HepG2 (cell line): ENCODE data around the gene SLC9A9. TPM values are rescaled to one million over a fixed set of nuclear protein-coding genes. Genes with fewer than 3 reads are reported as not detected.

Source experiments
- ATAC-seq: fragments of 200-7000 bp; cut with Tn5 transposase; 3 replicates; pipeline ENCODE4 v1.9.1; 2020; ENCODE audit warnings: mild to moderate bottlenecking, moderate library complexity
- BruUV-seq: library from RNA; stranded (reverse); fragments of 400-500 nt; replicated peaks from 2 replicates; lab custom pipeline; 2021; lab: Mats Ljungman, UMichigan
- CTCF ChIA-PET: fragments of 300-600 bp; formaldehyde crosslinking; extraction: SDS; loops from one replicate; lab custom pipeline; 2021; ENCODE audit warnings: low total read pairs, inconsistent platforms, low intra/inter-chr PET ratio; lab: Yijun Ruan, JAX
- POLR2A ChIA-PET: fragments of 350-600 bp; sonication (Branson Sonifier 250); formaldehyde crosslinking; loops from one replicate; lab custom pipeline; 2020; ENCODE audit warnings: antibody characterized with exemption, inconsistent platforms; lab: Yijun Ruan, JAX
- DNase-seq: peaks from one replicate; pipeline ENCODE4 v3.0.0-alpha.2; 2015; ENCODE audit warnings: low spot score
- FAIRE-seq: peaks from 3 replicates; lab custom pipeline; 2011; peaks lifted over from hg19 to GRCh38; lab: Jason Lieb, UNC
- H2AFZ ChIP-seq: one replicate; pipeline ENCODE4 v1.6.1; 2011; ENCODE audit warnings: low read length, inconsistent platforms
- H3K27ac ChIP-seq: fragments of 300-600 bp; 3 replicates; pipeline ENCODE4 v1.8.0; 2011; ENCODE audit warnings: mixed run types, mild to moderate bottlenecking, mixed read lengths, low read length, inconsistent platforms; ENCODE audit not compliant: insufficient read depth; ENCODE audit errors: extremely low read length
- H3K27me3 ChIP-seq, 2 experiments: fragments of 200-600 bp in 1 of 2; 2 replicates in 1 of 2; 3 replicates in 1 of 2; pipeline versions ENCODE4 v1.6.0 to v1.8.0; 2011; ENCODE audit warnings: low read length in 2 of 2, mild to moderate bottlenecking in 2 of 2, moderate library complexity in 2 of 2, inconsistent platforms in 1 of 2; ENCODE audit not compliant: insufficient read depth in 2 of 2, control insufficient read depth in 1 of 2
- H3K36me3 ChIP-seq, 2 experiments: fragments of 200-600 bp in 1 of 2; replicated peaks in 1 of 2; 2 replicates in 1 of 2; 3 replicates in 1 of 2; pipeline versions ENCODE4 v1.5.1 to v1.8.0; 2011; ENCODE audit warnings: low read length in 2 of 2, inconsistent platforms in 1 of 2; ENCODE audit not compliant: insufficient read depth in 2 of 2, control insufficient read depth in 1 of 2
- H3K4me1 ChIP-seq: 2 replicates; pipeline ENCODE4 v1.5.1; 2012; ENCODE audit warnings: low read length, inconsistent platforms; ENCODE audit not compliant: insufficient read depth
- H3K4me2 ChIP-seq: 2 replicates; pipeline ENCODE4 v1.6.0; 2011; ENCODE audit warnings: low read depth, low read length, inconsistent platforms
- H3K4me3 ChIP-seq, 3 experiments: fragments of 200-600 bp in 1 of 3; sonication (generic), shearing (Covaris generic) in 1 of 3; replicated peaks in 1 of 3; 2 replicates each; pipeline ENCODE4 v1.5.1; 2011 to 2016; ENCODE audit warnings: low read length in 3 of 3, inconsistent platforms in 2 of 3, low read depth in 2 of 3, mild to moderate bottlenecking in 2 of 3, control low read depth in 1 of 3, mixed read lengths in 1 of 3; ENCODE audit not compliant: insufficient read depth in 1 of 3
- H3K79me2 ChIP-seq: one replicate; pipeline ENCODE4 v1.6.1; 2011; ENCODE audit warnings: low read length, inconsistent platforms; ENCODE audit not compliant: insufficient read depth
- H3K9ac ChIP-seq: 2 replicates; pipeline ENCODE4 v1.6.0; 2011; ENCODE audit warnings: mild to moderate bottlenecking, low read depth, low read length, inconsistent platforms; ENCODE audit not compliant: insufficient read depth
- H3K9me3 ChIP-seq: 2 replicates; pipeline ENCODE4 v1.5.1; 2012; ENCODE audit warnings: mild to moderate bottlenecking, low read length
- H4K20me1 ChIP-seq: 2 replicates; pipeline ENCODE4 v1.6.0; 2011; ENCODE audit warnings: inconsistent platforms, mild to moderate bottlenecking, low read length, moderate library complexity; ENCODE audit not compliant: insufficient read depth
- BRCA1 ChIP-seq: sonication (generic); formaldehyde crosslinking; IDR thresholded peaks from 2 replicates; pipeline ENCODE4 v1.4.0; 2020; ENCODE audit warnings: missing genetic modification reagents
- EEA1 ChIP-seq: sonication (generic); formaldehyde crosslinking; IDR thresholded peaks from 2 replicates; pipeline ENCODE4 v1.5.1; 2020; ENCODE audit warnings: mild to moderate bottlenecking, missing genetic modification reagents, borderline replicate concordance
- KAT7 ChIP-seq: IDR thresholded peaks from 2 replicates; pipeline ENCODE4 v1.6.1; 2018; ENCODE audit warnings: borderline replicate concordance, missing compliant biosample characterization
- SP140L ChIP-seq: sonication (generic); formaldehyde crosslinking; IDR thresholded peaks from 2 replicates; pipeline ENCODE4 v1.4.0; 2020; ENCODE audit warnings: missing genetic modification reagents, borderline replicate concordance
- ZNF124 ChIP-seq: sonication (generic); formaldehyde crosslinking; IDR thresholded peaks from 2 replicates; pipeline ENCODE4 v1.4.0; 2020; ENCODE audit warnings: missing genetic modification reagents
- WGBS: methylation state at CpG from one replicate; pipeline ENCODE4 v1.1.6; 2017; ENCODE audit warnings: low lambda C conversion rate; 5-methylcytosine and 5-hydroxymethylcytosine counted together
- in situ Hi-C: cut with HindIII; loops from 2 replicates; pipeline ENCODE4 v1.10.0; 2017; ENCODE audit warnings: low pct_unique_long_range_greater_than_20kb; ENCODE audit not compliant: extremely low pct_ligation_motif_present
- intact Hi-C: fragments of 100-400 bp; cut with micrococcal nuclease; formaldehyde crosslinking; loops from one replicate; pipeline ENCODE4 v1.10.0; 2022; ENCODE audit not compliant: unreplicated experiment
- polyA plus RNA-seq, 8 experiments: library from polyadenylated mRNA; depleted of rRNA in 3 of 8; stranded (reverse) in 7 of 8; unstranded in 1 of 8; fragments of >200 nt; fragmentation: Illumina TruSeq in 4 of 8; extraction: Trizol in 4 of 8; gene quantifications; 2 replicates each; pipeline versions ENCODE4 v1.2.1 to v1.2.3, GENCODE V29; 2011 to 2016; ENCODE audit warnings: low read depth in 4 of 8, missing spikeins in 1 of 8, mixed read lengths in 1 of 8; ENCODE audit not compliant: insufficient read depth in 1 of 8
- total RNA-seq, 5 experiments: library from RNA; depleted of rRNA; stranded (reverse); fragments of >200 nt; fragmentation: Illumina TruSeq; extraction: Trizol; gene quantifications; 2 replicates each; pipeline ENCODE4 v1.2.3, GENCODE V29; 2016; ENCODE audit warnings: low read depth in 1 of 5
- TF ChIP-seq, protein P1 (sequence below): sonication (generic); formaldehyde crosslinking; IDR thresholded peaks from 2 replicates; pipeline ENCODE4 v1.4.0; 2020; ENCODE audit warnings: missing genetic modification reagents
- TF ChIP-seq, protein P2 (sequence below): IDR thresholded peaks from 2 replicates; pipeline ENCODE4 v1.6.1; 2016; ENCODE audit warnings: low read depth, missing genetic modification reagents, missing compliant biosample characterization
- TF ChIP-seq, protein P3 (sequence below): sonication (generic); formaldehyde crosslinking; conservative IDR thresholded peaks from 2 replicates; pipeline ENCODE4 v1.8.0; 2022; ENCODE audit warnings: missing genetic modification reagents
- TF ChIP-seq, protein P4 (sequence below): sonication (generic); formaldehyde crosslinking; IDR thresholded peaks from 2 replicates; pipeline ENCODE4 v1.9.0; 2022; ENCODE audit warnings: missing genetic modification reagents, mild to moderate bottlenecking, borderline replicate concordance

SLC9A9 gene
- total and polyA plus RNA-seq, 2 of the 13 experiments (the other 11 are each of a cell fraction or from before 2014, with no cell fraction given), result not detected

DNA sequence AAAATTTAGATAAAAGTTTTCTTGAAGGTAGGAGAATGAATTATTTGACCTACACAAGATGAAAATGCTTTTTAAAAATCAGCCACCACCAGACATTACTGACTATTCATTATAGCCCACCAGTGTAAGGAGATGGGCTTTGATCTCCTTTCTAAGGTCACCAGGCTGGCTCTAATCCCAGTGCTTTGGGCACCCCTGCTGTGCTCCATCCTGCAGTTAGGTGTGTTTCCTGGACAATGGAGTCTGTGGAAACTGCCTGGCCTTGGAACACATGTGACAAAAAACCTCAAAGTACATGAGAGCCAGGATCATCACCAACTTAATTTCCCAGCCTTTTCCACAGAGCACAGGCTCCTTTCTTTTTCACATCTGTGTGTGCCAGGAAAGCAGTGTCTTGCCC, 467.8 kb downstream of the SLC9A9 start (continued):
- no peak for TF ChIP-seq SP140L (CRISPR knock-in tag)
- no peak for TF ChIP-seq EEA1 (CRISPR knock-in tag)

DNA sequence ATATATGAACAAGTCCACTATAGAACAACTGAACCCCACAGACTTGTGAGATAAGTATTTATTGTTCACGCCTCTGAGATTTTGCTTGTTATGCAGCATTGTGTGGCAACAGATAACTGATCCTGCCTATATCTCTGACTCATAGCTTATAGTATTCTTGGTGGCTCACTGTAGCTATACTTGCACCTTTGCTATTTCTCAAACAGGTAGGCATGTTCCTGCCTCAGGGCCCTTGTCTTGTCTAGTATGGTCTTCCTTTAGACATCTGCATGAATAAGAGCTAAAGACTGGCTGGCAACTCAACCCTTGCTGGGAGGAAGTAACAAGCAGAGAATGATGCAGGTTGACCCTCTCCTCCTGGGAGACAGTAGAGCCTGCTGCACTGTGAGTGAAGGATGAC, 472.6 kb downstream of the SLC9A9 start:
- H3K9ac ChIP-seq, result no peak overlapping the region
- H3K4me2 ChIP-seq, result no peak overlapping the region
- in situ Hi-C loops, result no loop called here
- FAIRE-seq (no peak), DNase-seq (no peak), ATAC-seq (no peak)
- no peaks in the 10 kb centered on the region for H3K27me3 ChIP-seq
- no peak for TF ChIP-seq BRCA1
- TF ChIP-seq, protein P1, sequence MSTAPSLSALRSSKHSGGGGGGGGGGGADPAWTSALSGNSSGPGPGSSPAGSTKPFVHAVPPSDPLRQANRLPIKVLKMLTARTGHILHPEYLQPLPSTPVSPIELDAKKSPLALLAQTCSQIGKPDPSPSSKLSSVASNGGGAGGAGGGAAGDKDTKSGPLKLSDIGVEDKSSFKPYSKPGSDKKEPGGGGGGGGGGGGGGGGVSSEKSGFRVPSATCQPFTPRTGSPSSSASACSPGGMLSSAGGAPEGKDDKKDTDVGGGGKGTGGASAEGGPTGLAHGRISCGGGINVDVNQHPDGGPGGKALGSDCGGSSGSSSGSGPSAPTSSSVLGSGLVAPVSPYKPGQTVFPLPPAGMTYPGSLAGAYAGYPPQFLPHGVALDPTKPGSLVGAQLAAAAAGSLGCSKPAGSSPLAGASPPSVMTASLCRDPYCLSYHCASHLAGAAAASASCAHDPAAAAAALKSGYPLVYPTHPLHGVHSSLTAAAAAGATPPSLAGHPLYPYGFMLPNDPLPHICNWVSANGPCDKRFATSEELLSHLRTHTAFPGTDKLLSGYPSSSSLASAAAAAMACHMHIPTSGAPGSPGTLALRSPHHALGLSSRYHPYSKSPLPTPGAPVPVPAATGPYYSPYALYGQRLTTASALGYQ, result no peak
- TF ChIP-seq, protein P2, sequence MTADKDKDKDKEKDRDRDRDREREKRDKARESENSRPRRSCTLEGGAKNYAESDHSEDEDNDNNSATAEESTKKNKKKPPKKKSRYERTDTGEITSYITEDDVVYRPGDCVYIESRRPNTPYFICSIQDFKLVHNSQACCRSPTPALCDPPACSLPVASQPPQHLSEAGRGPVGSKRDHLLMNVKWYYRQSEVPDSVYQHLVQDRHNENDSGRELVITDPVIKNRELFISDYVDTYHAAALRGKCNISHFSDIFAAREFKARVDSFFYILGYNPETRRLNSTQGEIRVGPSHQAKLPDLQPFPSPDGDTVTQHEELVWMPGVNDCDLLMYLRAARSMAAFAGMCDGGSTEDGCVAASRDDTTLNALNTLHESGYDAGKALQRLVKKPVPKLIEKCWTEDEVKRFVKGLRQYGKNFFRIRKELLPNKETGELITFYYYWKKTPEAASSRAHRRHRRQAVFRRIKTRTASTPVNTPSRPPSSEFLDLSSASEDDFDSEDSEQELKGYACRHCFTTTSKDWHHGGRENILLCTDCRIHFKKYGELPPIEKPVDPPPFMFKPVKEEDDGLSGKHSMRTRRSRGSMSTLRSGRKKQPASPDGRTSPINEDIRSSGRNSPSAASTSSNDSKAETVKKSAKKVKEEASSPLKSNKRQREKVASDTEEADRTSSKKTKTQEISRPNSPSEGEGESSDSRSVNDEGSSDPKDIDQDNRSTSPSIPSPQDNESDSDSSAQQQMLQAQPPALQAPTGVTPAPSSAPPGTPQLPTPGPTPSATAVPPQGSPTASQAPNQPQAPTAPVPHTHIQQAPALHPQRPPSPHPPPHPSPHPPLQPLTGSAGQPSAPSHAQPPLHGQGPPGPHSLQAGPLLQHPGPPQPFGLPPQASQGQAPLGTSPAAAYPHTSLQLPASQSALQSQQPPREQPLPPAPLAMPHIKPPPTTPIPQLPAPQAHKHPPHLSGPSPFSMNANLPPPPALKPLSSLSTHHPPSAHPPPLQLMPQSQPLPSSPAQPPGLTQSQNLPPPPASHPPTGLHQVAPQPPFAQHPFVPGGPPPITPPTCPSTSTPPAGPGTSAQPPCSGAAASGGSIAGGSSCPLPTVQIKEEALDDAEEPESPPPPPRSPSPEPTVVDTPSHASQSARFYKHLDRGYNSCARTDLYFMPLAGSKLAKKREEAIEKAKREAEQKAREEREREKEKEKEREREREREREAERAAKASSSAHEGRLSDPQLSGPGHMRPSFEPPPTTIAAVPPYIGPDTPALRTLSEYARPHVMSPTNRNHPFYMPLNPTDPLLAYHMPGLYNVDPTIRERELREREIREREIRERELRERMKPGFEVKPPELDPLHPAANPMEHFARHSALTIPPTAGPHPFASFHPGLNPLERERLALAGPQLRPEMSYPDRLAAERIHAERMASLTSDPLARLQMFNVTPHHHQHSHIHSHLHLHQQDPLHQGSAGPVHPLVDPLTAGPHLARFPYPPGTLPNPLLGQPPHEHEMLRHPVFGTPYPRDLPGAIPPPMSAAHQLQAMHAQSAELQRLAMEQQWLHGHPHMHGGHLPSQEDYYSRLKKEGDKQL (CRISPR knock-in tag), result no peak
- no peak for TF ChIP-seq ZNF124 (CRISPR knock-in tag)
- TF ChIP-seq, protein P3, sequence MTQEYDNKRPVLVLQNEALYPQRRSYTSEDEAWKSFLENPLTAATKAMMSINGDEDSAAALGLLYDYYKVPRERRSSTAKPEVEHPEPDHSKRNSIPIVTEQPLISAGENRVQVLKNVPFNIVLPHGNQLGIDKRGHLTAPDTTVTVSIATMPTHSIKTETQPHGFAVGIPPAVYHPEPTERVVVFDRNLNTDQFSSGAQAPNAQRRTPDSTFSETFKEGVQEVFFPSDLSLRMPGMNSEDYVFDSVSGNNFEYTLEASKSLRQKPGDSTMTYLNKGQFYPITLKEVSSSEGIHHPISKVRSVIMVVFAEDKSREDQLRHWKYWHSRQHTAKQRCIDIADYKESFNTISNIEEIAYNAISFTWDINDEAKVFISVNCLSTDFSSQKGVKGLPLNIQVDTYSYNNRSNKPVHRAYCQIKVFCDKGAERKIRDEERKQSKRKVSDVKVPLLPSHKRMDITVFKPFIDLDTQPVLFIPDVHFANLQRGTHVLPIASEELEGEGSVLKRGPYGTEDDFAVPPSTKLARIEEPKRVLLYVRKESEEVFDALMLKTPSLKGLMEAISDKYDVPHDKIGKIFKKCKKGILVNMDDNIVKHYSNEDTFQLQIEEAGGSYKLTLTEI, result no peak
- TF ChIP-seq, protein P4, sequence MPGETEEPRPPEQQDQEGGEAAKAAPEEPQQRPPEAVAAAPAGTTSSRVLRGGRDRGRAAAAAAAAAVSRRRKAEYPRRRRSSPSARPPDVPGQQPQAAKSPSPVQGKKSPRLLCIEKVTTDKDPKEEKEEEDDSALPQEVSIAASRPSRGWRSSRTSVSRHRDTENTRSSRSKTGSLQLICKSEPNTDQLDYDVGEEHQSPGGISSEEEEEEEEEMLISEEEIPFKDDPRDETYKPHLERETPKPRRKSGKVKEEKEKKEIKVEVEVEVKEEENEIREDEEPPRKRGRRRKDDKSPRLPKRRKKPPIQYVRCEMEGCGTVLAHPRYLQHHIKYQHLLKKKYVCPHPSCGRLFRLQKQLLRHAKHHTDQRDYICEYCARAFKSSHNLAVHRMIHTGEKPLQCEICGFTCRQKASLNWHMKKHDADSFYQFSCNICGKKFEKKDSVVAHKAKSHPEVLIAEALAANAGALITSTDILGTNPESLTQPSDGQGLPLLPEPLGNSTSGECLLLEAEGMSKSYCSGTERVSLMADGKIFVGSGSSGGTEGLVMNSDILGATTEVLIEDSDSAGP, result no peak
- TF ChIP-seq KAT7 (CRISPR knock-in tag), result no peak
- H3K9me3 ChIP-seq, result no peaks in the 10 kb centered on the region
- H3K4me1 ChIP-seq, result no peaks in the 10 kb centered on the region
- H3K79me2 ChIP-seq, result no peaks in the 10 kb centered on the region
- no peak overlapping the region for H3K4me3 ChIP-seq
- ChIA-PET CTCF (no interaction called here), POLR2A (no interaction called here)
- H3K27ac ChIP-seq, result no peak overlapping the region
- H4K20me1 ChIP-seq, result no peaks in the 10 kb centered on the region
- no TSS peak for BruUV-seq
- intact Hi-C loops, result no loop called here
- 14% methylated on average over 1 of the region's 1 CpG for WGBS
- H2AFZ ChIP-seq, result no peak overlapping the region
- no peaks in the 10 kb centered on the region for H3K36me3 ChIP-seq
